A549 (cell line): ENCODE results near the gene OR2T12. TPM values are rescaled to one million over a fixed set of nuclear protein-coding genes. Genes with fewer than 3 reads are reported as not detected.
"Not testable (repeated sequence)": the region's sequence is repeated elsewhere in the genome, so short reads cannot be mapped to it uniquely, and the experiment has no call there.

Source experiments
- ATAC-seq, 2 experiments: fragments of 200-7000 bp in 1 of 2; fragments of >200 bp in 1 of 2; cut with Nextera tagmentation in 1 of 2; cut with Tn5 transposase in 1 of 2; 3 replicates each; pipeline versions ENCODE4 v1.8.0 to v1.9.1; 2018 to 2020; ENCODE audit warnings: mild to moderate bottlenecking in 1 of 2, moderate library complexity in 1 of 2
- CTCF ChIA-PET: fragments of 300-600 bp; sonication (Branson Sonifier 250); formaldehyde crosslinking; extraction: SDS; loops from one replicate; lab custom pipeline; 2021; ENCODE audit warnings: antibody characterized with exemption, inconsistent platforms; lab: Yijun Ruan, JAX
- POLR2A ChIA-PET: fragments of 350-600 bp; formaldehyde crosslinking; extraction: SDS; loops from one replicate; lab custom pipeline; 2021; ENCODE audit warnings: antibody characterized with exemption, inconsistent platforms; lab: Yijun Ruan, JAX
- DNase-seq, 2 experiments: peaks; one replicate each; pipeline versions ENCODE4 v3.0.0 to v3.0.0-alpha.2; 2011 to 2016; ENCODE audit warnings: low read depth in 1 of 2, low spot score in 1 of 2
- FAIRE-seq: peaks from 2 replicates; lab custom pipeline; 2011; peaks lifted over from hg19 to GRCh38; lab: Jason Lieb, UNC
- H3K27ac ChIP-seq, 2 experiments: fragments of >200 bp; sonication (Bioruptor Twin); formaldehyde crosslinking; 3 replicates each; pipeline ENCODE4 v1.5.1; 2016 to 2017
- H3K4me1 ChIP-seq: fragments of >200 bp; sonication (Bioruptor Twin); formaldehyde crosslinking; 3 replicates; pipeline ENCODE4 v1.6.1; 2016
- H3K4me2 ChIP-seq: fragments of >200 bp; sonication (Bioruptor Twin); formaldehyde crosslinking; 3 replicates; pipeline ENCODE4 v1.6.1; 2016
- H3K4me3 ChIP-seq: fragments of >200 bp; sonication (Bioruptor Twin); formaldehyde crosslinking; 3 replicates; pipeline ENCODE4 v1.5.1; 2016
- H3K9me3 ChIP-seq: fragments of >200 bp; sonication (Bioruptor Twin); formaldehyde crosslinking; 3 replicates; pipeline ENCODE4 v1.6.1; 2016
- CBX8 ChIP-seq: fragments of 200-600 bp; sonication (generic); IDR thresholded peaks from 2 replicates; pipeline ENCODE4 v1.6.1; 2016
- CHD4 ChIP-seq: fragments of 200-600 bp; sonication (generic); IDR thresholded peaks from 2 replicates; pipeline ENCODE4 v1.6.1; 2016; ENCODE audit warnings: antibody characterized with exemption, mild to moderate bottlenecking, borderline replicate concordance
- EHF ChIP-seq: fragments of 250-450 bp; sonication (Bioruptor Pico); IDR thresholded peaks from 2 replicates; pipeline ENCODE4 v1.5.0; 2020; ENCODE audit warnings: mild to moderate bottlenecking
- EHMT2 ChIP-seq: fragments of 200-600 bp; sonication (generic); IDR thresholded peaks from 2 replicates; pipeline ENCODE4 v1.6.1; 2016; ENCODE audit warnings: antibody characterized with exemption, low read depth, mild to moderate bottlenecking, moderate library complexity
- EP300 ChIP-seq, 2 experiments: fragments of >200 bp; sonication (Bioruptor Twin); formaldehyde crosslinking; IDR thresholded peaks; 2 replicates in 1 of 2; 3 replicates in 1 of 2; pipeline ENCODE4 v1.6.1; 2016 to 2017
- ESRRA ChIP-seq: fragments of 150-350 bp; IDR thresholded peaks from 2 replicates; pipeline ENCODE4 v1.6.1; 2014; ENCODE audit warnings: mild to moderate bottlenecking, low read length, borderline replicate concordance
- FOSL2 ChIP-seq, 2 experiments: fragments of 450-650 bp in 1 of 2; fragments of >200 bp in 1 of 2; sonication (Bioruptor Twin) in 1 of 2; formaldehyde crosslinking; IDR thresholded peaks; 2 replicates each; pipeline versions ENCODE4 v1.5.0 to v1.6.1; 2016 to 2020; ENCODE audit warnings: mild to moderate bottlenecking in 1 of 2, moderate library complexity in 1 of 2
- FOXS1 ChIP-seq: fragments of 250-450 bp; sonication (Bioruptor Pico); IDR thresholded peaks from 2 replicates; pipeline ENCODE4 v1.5.0; 2020; ENCODE audit warnings: mild to moderate bottlenecking, moderate library complexity
- HEYL ChIP-seq: fragments of 250-450 bp; sonication (Bioruptor Pico); IDR thresholded peaks from 2 replicates; pipeline ENCODE4 v1.8.0; 2021; ENCODE audit warnings: mild to moderate bottlenecking, moderate library complexity
- HOXB5 ChIP-seq: fragments of 250-450 bp; sonication (Bioruptor Pico); IDR thresholded peaks from 2 replicates; pipeline ENCODE4 v1.5.0; 2020; ENCODE audit warnings: mild to moderate bottlenecking, moderate library complexity
- JUNB ChIP-seq: fragments of >200 bp; sonication (Bioruptor Twin); formaldehyde crosslinking; IDR thresholded peaks from 2 replicates; pipeline ENCODE4 v1.6.1; 2016
- KDM1A ChIP-seq: fragments of 200-600 bp; sonication (generic); IDR thresholded peaks from 2 replicates; pipeline ENCODE4 v1.6.1; 2016; ENCODE audit warnings: low read depth, mild to moderate bottlenecking
- MAFK ChIP-seq: fragments of 450-650 bp; IDR thresholded peaks from 2 replicates; pipeline ENCODE4 v1.6.1; 2014; ENCODE audit not compliant: partially characterized antibody
- MYC ChIP-seq: IDR thresholded peaks from 2 replicates; pipeline ENCODE4 v1.6.1; 2012; ENCODE audit warnings: mild to moderate bottlenecking, inconsistent platforms, low read length, improper control_type of control experiment, borderline replicate concordance
- NFE2L2 ChIP-seq: fragments of 150-350 bp; conservative IDR thresholded peaks from 2 replicates; pipeline ENCODE4 v1.6.1; 2014; ENCODE audit warnings: low read length
- NR3C1 ChIP-seq: fragments of >200 bp; sonication (Bioruptor Twin); formaldehyde crosslinking; IDR thresholded peaks from 3 replicates; pipeline ENCODE4 v1.6.1; 2017
- PHF8 ChIP-seq: fragments of 200-600 bp; sonication (generic); IDR thresholded peaks from 2 replicates; pipeline ENCODE4 v1.6.1; 2016; ENCODE audit warnings: low read depth, mild to moderate bottlenecking, antibody characterized with exemption, moderate library complexity, borderline replicate concordance
- POLR2A ChIP-seq: IDR thresholded peaks from 2 replicates; pipeline ENCODE4 v1.6.1; 2012; ENCODE audit warnings: mild to moderate bottlenecking, low read length
- POLR2AphosphoS2 ChIP-seq: conservative IDR thresholded peaks from 2 replicates; pipeline ENCODE4 v1.6.1; 2012; ENCODE audit warnings: low read length, improper control_type of control experiment, inconsistent platforms
- RAD21 ChIP-seq, 2 experiments: fragments of >200 bp in 1 of 2; sonication (Bioruptor Twin) in 1 of 2; formaldehyde crosslinking in 1 of 2; IDR thresholded peaks in 1 of 2; conservative IDR thresholded peaks in 1 of 2; 2 replicates in 1 of 2; 3 replicates in 1 of 2; pipeline ENCODE4 v1.6.1; 2012 to 2018; ENCODE audit warnings: inconsistent platforms in 1 of 2
- RCOR1 ChIP-seq: fragments of 150-350 bp; IDR thresholded peaks from 2 replicates; pipeline ENCODE4 v1.6.1; 2014; ENCODE audit warnings: antibody characterized with exemption, low read length, low read depth
- RNF2 ChIP-seq: fragments of 200-600 bp; sonication (generic); IDR thresholded peaks from 2 replicates; pipeline ENCODE4 v1.6.1; 2016; ENCODE audit warnings: low read depth, mild to moderate bottlenecking, antibody characterized with exemption, moderate library complexity, borderline replicate concordance
- SMC3 ChIP-seq: fragments of >200 bp; sonication (Bioruptor Twin); formaldehyde crosslinking; IDR thresholded peaks from 3 replicates; pipeline ENCODE4 v1.6.1; 2018; ENCODE audit warnings: inconsistent platforms
- ZC3H11A ChIP-seq: fragments of 450-650 bp; IDR thresholded peaks from 2 replicates; pipeline ENCODE4 v1.6.1; 2014; ENCODE audit warnings: antibody characterized with exemption, mild to moderate bottlenecking
- ZFP36 ChIP-seq: fragments of 450-650 bp; IDR thresholded peaks from 2 replicates; pipeline ENCODE4 v1.6.1; 2014; ENCODE audit warnings: borderline replicate concordance; ENCODE audit not compliant: partially characterized antibody
- ZNF302 ChIP-seq: fragments of 250-450 bp; sonication (Bioruptor Pico); IDR thresholded peaks from 2 replicates; pipeline ENCODE4 v1.9.0; 2021; ENCODE audit warnings: inconsistent platforms, mild to moderate bottlenecking, moderate library complexity
- WGBS: methylation state at CpG from one replicate; pipeline ENCODE4 v1.1.6; 2017; ENCODE audit errors: missing lambda C conversion rate; 5-methylcytosine and 5-hydroxymethylcytosine counted together
- polyA plus RNA-seq, 4 experiments: library from polyadenylated mRNA; depleted of rRNA in 3 of 4; stranded (reverse); fragments of >200 nt; fragmentation: RNase III in 1 of 4; extraction: RNeasy Plus Mini Kit Qiagen cat#74134 plus additional on column Dnase treatment in 1 of 4; gene quantifications; 2 replicates in 3 of 4; 3 replicates in 1 of 4; pipeline ENCODE4 v1.2.3, GENCODE V29; 2011 to 2017
- TF ChIP-seq, protein P1 (sequence below): fragments of >200 bp; sonication (Bioruptor Twin); formaldehyde crosslinking; IDR thresholded peaks from 2 replicates; pipeline ENCODE4 v1.6.1; 2016
- TF ChIP-seq, protein P2 (sequence below): fragments of 150-350 bp; IDR thresholded peaks from 2 replicates; pipeline ENCODE4 v1.6.1; 2014; ENCODE audit warnings: low read depth, mild to moderate bottlenecking, low read length
- TF ChIP-seq, protein P3 (sequence below): IDR thresholded peaks from 2 replicates; pipeline ENCODE4 v1.6.1; 2012
- TF ChIP-seq, protein P4 (sequence below): fragments of 250-450 bp; sonication (Bioruptor Pico); IDR thresholded peaks from 2 replicates; pipeline ENCODE4 v1.5.0; 2020; ENCODE audit warnings: low read depth, mild to moderate bottlenecking, moderate library complexity
- TF ChIP-seq, protein P5 (sequence below): fragments of >200 bp; sonication (Bioruptor Twin); formaldehyde crosslinking; IDR thresholded peaks from 3 replicates; pipeline ENCODE4 v1.5.1; 2016
- TF ChIP-seq, protein P6 (sequence below): fragments of 450-650 bp; IDR thresholded peaks from 2 replicates; pipeline ENCODE4 v1.6.1; 2014; ENCODE audit warnings: antibody characterized with exemption

Gene OR2T12
- polyA plus RNA-seq, 2 of the 4 experiments (the other 2 are of a cell fraction): not detected

DNA sequence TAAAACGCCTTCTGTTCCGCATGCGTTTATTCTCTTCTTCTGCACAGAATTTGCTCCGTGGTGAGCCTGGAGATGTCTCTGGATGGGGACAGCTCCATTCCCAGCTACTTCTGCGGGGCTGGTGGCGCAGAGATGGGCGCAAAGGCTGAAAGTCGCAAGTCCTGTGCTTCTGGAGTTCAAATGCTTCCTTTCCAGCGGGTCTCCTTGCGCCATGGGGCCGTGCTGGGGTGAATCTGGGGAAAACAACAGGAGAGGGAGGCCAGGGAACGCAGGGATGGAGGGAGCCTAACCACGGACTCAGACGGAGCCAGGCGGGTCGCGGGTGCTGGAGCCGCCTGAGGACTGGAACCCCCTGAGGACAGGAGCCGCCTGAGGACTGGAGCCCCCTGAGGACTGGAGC is 2.9 kb upstream of the OR2T12 start:
- TF ChIP-seq MYC (no peak), EP300 (IDR thresholded peaks at IDR 0.05) (no peak), RAD21 (conservative IDR thresholded peaks at IDR 0.05 in 1 of 2, IDR thresholded peaks at IDR 0.05 in 1 of 2) (no peak), ESRRA (no peak), KDM1A (no peak), NFE2L2 (no peak), FOSL2 (IDR thresholded peaks at IDR 0.05) (no peak), FOSL2 (CRISPR knock-in tag; IDR thresholded peaks at IDR 0.05) (no peak), EHMT2 (no peak), ZNF302 (no peak), ZC3H11A (no peak), POLR2AphosphoS2 (no peak), RCOR1 (no peak), HEYL (CRISPR knock-in tag) (no peak)
- TF ChIP-seq, protein P1, sequence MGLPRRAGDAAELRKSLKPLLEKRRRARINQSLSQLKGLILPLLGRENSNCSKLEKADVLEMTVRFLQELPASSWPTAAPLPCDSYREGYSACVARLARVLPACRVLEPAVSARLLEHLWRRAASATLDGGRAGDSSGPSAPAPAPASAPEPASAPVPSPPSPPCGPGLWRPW: no peak
- TF ChIP-seq, protein P2, sequence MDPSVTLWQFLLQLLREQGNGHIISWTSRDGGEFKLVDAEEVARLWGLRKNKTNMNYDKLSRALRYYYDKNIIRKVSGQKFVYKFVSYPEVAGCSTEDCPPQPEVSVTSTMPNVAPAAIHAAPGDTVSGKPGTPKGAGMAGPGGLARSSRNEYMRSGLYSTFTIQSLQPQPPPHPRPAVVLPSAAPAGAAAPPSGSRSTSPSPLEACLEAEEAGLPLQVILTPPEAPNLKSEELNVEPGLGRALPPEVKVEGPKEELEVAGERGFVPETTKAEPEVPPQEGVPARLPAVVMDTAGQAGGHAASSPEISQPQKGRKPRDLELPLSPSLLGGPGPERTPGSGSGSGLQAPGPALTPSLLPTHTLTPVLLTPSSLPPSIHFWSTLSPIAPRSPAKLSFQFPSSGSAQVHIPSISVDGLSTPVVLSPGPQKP: no peak
- TF ChIP-seq, protein P3, sequence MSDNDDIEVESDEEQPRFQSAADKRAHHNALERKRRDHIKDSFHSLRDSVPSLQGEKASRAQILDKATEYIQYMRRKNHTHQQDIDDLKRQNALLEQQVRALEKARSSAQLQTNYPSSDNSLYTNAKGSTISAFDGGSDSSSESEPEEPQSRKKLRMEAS: no peak
- TF ChIP-seq, protein P4, sequence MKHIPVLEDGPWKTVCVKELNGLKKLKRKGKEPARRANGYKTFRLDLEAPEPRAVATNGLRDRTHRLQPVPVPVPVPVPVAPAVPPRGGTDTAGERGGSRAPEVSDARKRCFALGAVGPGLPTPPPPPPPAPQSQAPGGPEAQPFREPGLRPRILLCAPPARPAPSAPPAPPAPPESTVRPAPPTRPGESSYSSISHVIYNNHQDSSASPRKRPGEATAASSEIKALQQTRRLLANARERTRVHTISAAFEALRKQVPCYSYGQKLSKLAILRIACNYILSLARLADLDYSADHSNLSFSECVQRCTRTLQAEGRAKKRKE: no peak
- ATAC-seq: no peak
- Histone ChIP-seq H3K4me1 (no peaks in the 10 kb centered on the region), H3K4me2 (no peak overlapping the region), H3K27ac (no peak overlapping the region), H3K9me3 (no peaks in the 10 kb centered on the region; the same call in 2 of the 3 replicates), H3K4me3 (no peak overlapping the region)
- ChIA-PET POLR2A (no interaction called here), CTCF (no interaction called here)
- DNase-seq: no peak
- FAIRE-seq: no peak
- WGBS: 43% methylated on average over 19 of the region's 19 CpGs

DNA sequence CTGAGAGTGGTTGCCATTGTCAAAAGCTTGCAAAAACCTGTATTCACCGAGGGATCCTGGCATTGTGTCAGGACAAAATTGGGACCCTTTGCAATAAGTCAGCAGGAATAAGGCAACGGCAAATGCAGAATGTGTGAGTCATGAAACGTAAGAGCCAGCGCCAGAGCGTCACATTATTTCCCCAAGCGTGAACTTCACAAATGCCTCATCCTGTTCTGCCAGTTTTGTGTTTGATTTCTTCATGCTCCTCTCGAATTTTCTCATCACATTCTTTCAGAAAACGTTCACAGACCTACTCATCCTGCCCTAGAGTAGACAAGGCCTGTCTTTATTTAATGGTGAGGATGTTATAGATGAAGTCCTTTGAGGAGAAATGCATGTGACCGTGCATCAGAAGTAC is 2.4 kb upstream of the OR2T12 start:
- H3K4me1 ChIP-seq, POLR2A ChIA-PET, H3K4me2 ChIP-seq, ATAC-seq, FAIRE-seq, CTCF ChIA-PET, H3K4me3 ChIP-seq, DNase-seq, H3K9me3 ChIP-seq, H3K27ac ChIP-seq: not testable (repeated sequence)
- WGBS: 30% methylated on average over 9 of the region's 9 CpGs

DNA sequence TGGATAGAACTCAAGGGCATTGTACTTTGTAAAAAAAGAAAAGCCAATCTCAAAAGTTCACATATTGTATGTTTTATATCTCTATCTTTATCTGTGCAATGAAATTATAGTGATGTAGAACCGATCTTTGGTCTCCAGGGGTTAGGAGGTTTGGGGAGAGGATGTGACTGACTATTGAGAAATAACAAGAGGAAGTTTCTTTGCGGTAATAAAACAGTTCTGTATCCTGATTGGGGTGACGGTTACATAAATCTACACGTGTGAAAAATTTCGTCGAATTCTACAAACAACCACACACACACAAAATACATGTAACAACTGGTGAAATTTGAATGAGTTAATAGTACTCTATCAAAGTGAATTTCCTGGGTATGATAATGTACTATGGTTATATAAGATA is 14.8 kb downstream of the OR2T12 start:
- no peak for DNase-seq
- ATAC-seq: no peak
- no peak for FAIRE-seq
- H3K9me3 ChIP-seq: peaks cover 3% of the 10 kb centered on the region; the same call in 1 of the 3 replicates
- H3K4me3 ChIP-seq: no peak overlapping the region
- no peak for TF ChIP-seq MAFK
- no peak for TF ChIP-seq HOXB5 (CRISPR knock-in tag)
- no peak for TF ChIP-seq FOSL2 (IDR thresholded peaks at IDR 0.05)
- TF ChIP-seq FOSL2 (CRISPR knock-in tag; IDR thresholded peaks at IDR 0.05): no peak
- no peak for TF ChIP-seq RNF2
- no peak for TF ChIP-seq POLR2A
- no peak for TF ChIP-seq CBX8
- no peak for TF ChIP-seq HEYL (CRISPR knock-in tag)
- TF ChIP-seq ZFP36: no peak
- TF ChIP-seq PHF8: no peak
- no peak for TF ChIP-seq FOXS1
- TF ChIP-seq CHD4: no peak
- no peak for TF ChIP-seq JUNB
- TF ChIP-seq, protein P5, sequence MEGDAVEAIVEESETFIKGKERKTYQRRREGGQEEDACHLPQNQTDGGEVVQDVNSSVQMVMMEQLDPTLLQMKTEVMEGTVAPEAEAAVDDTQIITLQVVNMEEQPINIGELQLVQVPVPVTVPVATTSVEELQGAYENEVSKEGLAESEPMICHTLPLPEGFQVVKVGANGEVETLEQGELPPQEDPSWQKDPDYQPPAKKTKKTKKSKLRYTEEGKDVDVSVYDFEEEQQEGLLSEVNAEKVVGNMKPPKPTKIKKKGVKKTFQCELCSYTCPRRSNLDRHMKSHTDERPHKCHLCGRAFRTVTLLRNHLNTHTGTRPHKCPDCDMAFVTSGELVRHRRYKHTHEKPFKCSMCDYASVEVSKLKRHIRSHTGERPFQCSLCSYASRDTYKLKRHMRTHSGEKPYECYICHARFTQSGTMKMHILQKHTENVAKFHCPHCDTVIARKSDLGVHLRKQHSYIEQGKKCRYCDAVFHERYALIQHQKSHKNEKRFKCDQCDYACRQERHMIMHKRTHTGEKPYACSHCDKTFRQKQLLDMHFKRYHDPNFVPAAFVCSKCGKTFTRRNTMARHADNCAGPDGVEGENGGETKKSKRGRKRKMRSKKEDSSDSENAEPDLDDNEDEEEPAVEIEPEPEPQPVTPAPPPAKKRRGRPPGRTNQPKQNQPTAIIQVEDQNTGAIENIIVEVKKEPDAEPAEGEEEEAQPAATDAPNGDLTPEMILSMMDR: no peak
- TF ChIP-seq RAD21 (conservative IDR thresholded peaks at IDR 0.05 in 1 of 2, IDR thresholded peaks at IDR 0.05 in 1 of 2): no peak
- TF ChIP-seq, protein P6, sequence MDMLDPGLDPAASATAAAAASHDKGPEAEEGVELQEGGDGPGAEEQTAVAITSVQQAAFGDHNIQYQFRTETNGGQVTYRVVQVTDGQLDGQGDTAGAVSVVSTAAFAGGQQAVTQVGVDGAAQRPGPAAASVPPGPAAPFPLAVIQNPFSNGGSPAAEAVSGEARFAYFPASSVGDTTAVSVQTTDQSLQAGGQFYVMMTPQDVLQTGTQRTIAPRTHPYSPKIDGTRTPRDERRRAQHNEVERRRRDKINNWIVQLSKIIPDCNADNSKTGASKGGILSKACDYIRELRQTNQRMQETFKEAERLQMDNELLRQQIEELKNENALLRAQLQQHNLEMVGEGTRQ: no peak
- TF ChIP-seq EHF (CRISPR knock-in tag): no peak
- no peak for TF ChIP-seq NR3C1
- no peak for TF ChIP-seq SMC3
- H3K27ac ChIP-seq: no peak overlapping the region
- ChIA-PET CTCF (no interaction called here), POLR2A (no interaction called here)
- no peaks in the 10 kb centered on the region for H3K4me1 ChIP-seq
- WGBS: 2% methylated on average over 6 of the region's 6 CpGs
- H3K4me2 ChIP-seq: no peak overlapping the region
